ENCODE data around the gene C1QTNF8. TPM values are rescaled to one million over a fixed set of nuclear protein-coding genes. Genes with fewer than 3 reads are reported as not detected.

C1QTNF8 gene
- total and polyA plus RNA-seq, 2 of the 8 experiments (the other 6 are each of a cell fraction or from before 2014, with no cell fraction given) = not detected

DNA sequence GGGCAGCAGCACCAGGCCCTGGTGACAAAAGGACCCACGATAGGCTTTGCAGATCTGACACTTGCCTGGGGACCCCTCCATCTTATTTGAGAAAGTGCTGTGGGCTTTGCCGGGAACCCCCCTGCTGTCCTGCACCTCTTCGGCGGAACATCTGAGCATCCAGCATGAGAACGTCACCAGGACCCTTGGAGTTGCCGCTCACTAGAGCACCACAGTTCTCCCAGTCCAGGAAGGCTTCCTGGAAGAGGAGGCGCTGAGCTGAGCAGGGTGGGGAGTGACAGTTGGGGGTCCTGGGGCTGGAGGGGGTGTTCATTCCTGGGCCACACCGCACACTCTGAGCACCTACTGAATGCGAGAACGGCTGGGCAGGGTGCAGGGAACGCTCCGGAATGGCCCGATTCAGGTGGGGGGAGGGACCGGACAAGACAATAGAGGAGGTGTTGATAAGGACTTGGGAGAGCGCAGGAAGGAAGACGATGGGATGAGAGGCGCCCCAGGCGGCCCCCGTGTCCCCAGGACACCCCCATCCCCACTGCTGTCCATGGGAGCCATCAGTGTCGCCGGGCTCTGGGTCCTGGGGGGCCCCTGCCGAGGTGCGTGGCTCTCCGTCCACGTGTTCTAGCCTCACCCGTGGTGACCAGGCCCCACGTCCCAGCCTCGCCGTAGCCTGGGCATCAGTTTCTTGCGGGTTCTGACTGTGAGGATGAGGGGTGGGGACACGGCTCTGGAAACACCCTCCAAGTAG lies 32.1 kb upstream of the C1QTNF8 start:
- H3K23me2 ChIP-seq (ENCODE audit: low read depth, low read length) = no peaks in the 10 kb centered on the region
- 93% methylated on average over 26 of the region's 31 CpGs; no CpG with 5 or more reads in 1 of the 2 experiments for WGBS, 2 experiments (ENCODE audit: extremely low coverage in 1 of 2, insufficient coverage in 1 of 2, insufficient read length in 1 of 2, insufficient replicate concordance in 2 of 2, low coverage in 1 of 2, low lambda C conversion rate in 2 of 2, missing lambda C conversion rate in 1 of 2)
- no peaks in the 10 kb centered on the region for H3K79me1 ChIP-seq (ENCODE audit: low read depth, low read length)
- no peak overlapping the region for H2AFZ ChIP-seq (ENCODE audit: low read length)
- no peak overlapping the region for H3K9ac ChIP-seq (replicated peaks in 1 of 4; ENCODE audit: extremely low read depth in 1 of 4, low read depth in 3 of 4, low read length in 3 of 4)
- no peak for DNase-seq (ENCODE audit: low read depth in 1 of 2, low spot score in 2 of 2)
- no peak overlapping the region for H4K91ac ChIP-seq (replicated peaks; ENCODE audit: insufficient read length, low read length)
- no peak overlapping the region for H2BK5ac ChIP-seq (ENCODE audit: low read depth, low read length)
- H4K5ac ChIP-seq (ENCODE audit: insufficient read length, low read depth, low read length) = no peak overlapping the region
- H3K4me1 ChIP-seq (replicated peaks in 1 of 4; ENCODE audit: control insufficient read depth in 3 of 4, insufficient read depth in 4 of 4, low read length in 3 of 4) = peaks cover 0 to 6% (median 0%) of the 10 kb centered on the region in 4 experiments; a peak in 2 of 7 replicates
- no peak overlapping the region for H3K18ac ChIP-seq (ENCODE audit: extremely low read depth, low read length)
- no peak overlapping the region for H3K4me3 ChIP-seq (ENCODE audit: extremely low read depth in 1 of 4, insufficient read depth in 2 of 4, low read depth in 3 of 4, low read length in 4 of 4)
- no peak overlapping the region for H3K23ac ChIP-seq (ENCODE audit: insufficient read length)
- no peaks in the 10 kb centered on the region for H3K27me3 ChIP-seq (replicated peaks in 1 of 4; ENCODE audit: control insufficient read depth in 3 of 4, extremely low read depth in 1 of 4, insufficient read depth in 3 of 4, low read length in 3 of 4)
- no peak overlapping the region for H2BK20ac ChIP-seq (ENCODE audit: low read length)
- no peak overlapping the region for H3K14ac ChIP-seq (ENCODE audit: insufficient read length)
- no peak overlapping the region for H3K4ac ChIP-seq (replicated peaks; ENCODE audit: insufficient read length, low read depth, low read length)
- H4K20me1 ChIP-seq (replicated peaks in 1 of 2; ENCODE audit: control insufficient read depth in 1 of 2, insufficient read depth in 2 of 2, low read length in 2 of 2) = no peaks in the 10 kb centered on the region
- 0 out of 2 replicates have a peak overlapping the region, but pooled peaks have one; percentile 51 for H4K8ac ChIP-seq (ENCODE audit: extremely low read depth, insufficient read depth, low read length)
- no peak overlapping the region for H3K56ac ChIP-seq (replicated peaks; ENCODE audit: insufficient read length, low read depth, low read length)
- H2BK15ac ChIP-seq (ENCODE audit: low read length) = no peak overlapping the region
- no peaks in the 10 kb centered on the region for H3K79me2 ChIP-seq (ENCODE audit: control insufficient read depth in 1 of 2, insufficient read depth in 2 of 2, low read length in 2 of 2)
- TF ChIP-seq RAD21 (IDR thresholded peaks at IDR 0.05 in 1 of 2, conservative IDR thresholded peaks at IDR 0.05 in 1 of 2; ENCODE audit: low read depth in 2 of 2, low read length in 2 of 2) = no peak
- TF ChIP-seq CBX8 (IDR thresholded peaks at IDR 0.05; ENCODE audit: borderline replicate concordance, low read depth, low read length) = no peak
- no peak for TF ChIP-seq E2F6 (IDR thresholded peaks at IDR 0.05)
- no peak for TF ChIP-seq GTF2F1 (IDR thresholded peaks at IDR 0.05; ENCODE audit: borderline replicate concordance, low read depth, low read length)
- TF ChIP-seq ZNF274 (IDR thresholded peaks at IDR 0.05; ENCODE audit: borderline replicate concordance, extremely low read depth, low read length) = no peak
- TF ChIP-seq SRF (IDR thresholded peaks at IDR 0.05; ENCODE audit: low read depth, low read length) = no peak
- no peak for TF ChIP-seq EGR1 (IDR thresholded peaks at IDR 0.05; ENCODE audit: borderline replicate concordance, low read depth, low read length)
- TF ChIP-seq, protein P1, sequence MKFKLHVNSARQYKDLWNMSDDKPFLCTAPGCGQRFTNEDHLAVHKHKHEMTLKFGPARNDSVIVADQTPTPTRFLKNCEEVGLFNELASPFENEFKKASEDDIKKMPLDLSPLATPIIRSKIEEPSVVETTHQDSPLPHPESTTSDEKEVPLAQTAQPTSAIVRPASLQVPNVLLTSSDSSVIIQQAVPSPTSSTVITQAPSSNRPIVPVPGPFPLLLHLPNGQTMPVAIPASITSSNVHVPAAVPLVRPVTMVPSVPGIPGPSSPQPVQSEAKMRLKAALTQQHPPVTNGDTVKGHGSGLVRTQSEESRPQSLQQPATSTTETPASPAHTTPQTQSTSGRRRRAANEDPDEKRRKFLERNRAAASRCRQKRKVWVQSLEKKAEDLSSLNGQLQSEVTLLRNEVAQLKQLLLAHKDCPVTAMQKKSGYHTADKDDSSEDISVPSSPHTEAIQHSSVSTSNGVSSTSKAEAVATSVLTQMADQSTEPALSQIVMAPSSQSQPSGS (IDR thresholded peaks at IDR 0.05; ENCODE audit: low read length) = no peak
- CTCF ChIA-PET (ENCODE audit: partially characterized antibody) = interaction anchor here (0.7 to 2.6 kb wide), 2 partner anchors 65 to 379 kb away, joined by 3 to 9 read pairs; no protein-coding TSS in a partner anchor
- no peak overlapping the region for H2BK120ac ChIP-seq (replicated peaks; ENCODE audit: low read depth, low read length)
- H2BK12ac ChIP-seq (ENCODE audit: low read depth, low read length) = no peak overlapping the region
- H3K4me2 ChIP-seq (ENCODE audit: insufficient read depth in 1 of 2, low read depth in 2 of 2, low read length in 2 of 2) = no peak overlapping the region
- POLR2A ChIA-PET (ENCODE audit: partially characterized antibody) = no interaction called here
- no peak for FAIRE-seq
- H3K9me3 ChIP-seq (ENCODE audit: insufficient read depth in 2 of 2, low read depth in 1 of 2, low read length in 1 of 2) = no peaks in the 10 kb centered on the region
- no peaks in the 10 kb centered on the region for H3K36me3 ChIP-seq (ENCODE audit: control insufficient read depth in 2 of 4, insufficient read depth in 4 of 4, low read length in 3 of 4)
- H3K27ac ChIP-seq (ENCODE audit: low read depth, low read length) = no peak overlapping the region
- H2AK5ac ChIP-seq (ENCODE audit: low read depth, low read length) = no peak overlapping the region

Measured in H1 (cell line).